Calu3 (cell line): ENCODE results near the gene RCBTB2. TPM values are rescaled to one million over a fixed set of nuclear protein-coding genes. Genes with fewer than 3 reads are reported as not detected.

ENCODE experiments used
- BruUV-seq: library from RNA; stranded (reverse); fragments of 400-500 nt; replicated peaks from 2 replicates; lab custom pipeline; 2021; lab: Mats Ljungman, UMichigan
- CTCF ChIA-PET: fragments of 300-600 bp; sonication (Branson Sonifier 250); formaldehyde crosslinking; loops from one replicate; lab custom pipeline; 2022; ENCODE audit warnings: antibody characterized with exemption; lab: Charles Lee
- DNase-seq: peaks from one replicate; pipeline ENCODE4 v3.0.0; 2022
- H3K27ac Mint-ChIP-seq: one replicate; pipeline ENCODE4 v1.8.0; 2022; ENCODE audit warnings: mixed read lengths; ENCODE audit not compliant: unreplicated experiment
- H3K27me3 Mint-ChIP-seq: one replicate; pipeline ENCODE4 v1.8.0; 2022; ENCODE audit warnings: mixed read lengths; ENCODE audit not compliant: unreplicated experiment
- H3K36me3 Mint-ChIP-seq: one replicate; pipeline ENCODE4 v1.8.0; 2022; ENCODE audit warnings: mild to moderate bottlenecking, moderate library complexity, mixed read lengths; ENCODE audit not compliant: insufficient read depth, unreplicated experiment
- H3K4me1 Mint-ChIP-seq: one replicate; pipeline ENCODE4 v1.8.0; 2022; ENCODE audit warnings: mild to moderate bottlenecking, low read depth, mixed read lengths; ENCODE audit not compliant: unreplicated experiment
- H3K4me3 Mint-ChIP-seq: one replicate; pipeline ENCODE4 v1.8.0; 2022; ENCODE audit warnings: mild to moderate bottlenecking, low read depth, moderate library complexity, mixed read lengths; ENCODE audit not compliant: unreplicated experiment
- H3K9me3 Mint-ChIP-seq: one replicate; pipeline ENCODE4 v1.8.0; 2022; ENCODE audit warnings: low read depth, mixed read lengths; ENCODE audit not compliant: unreplicated experiment
- CTCF ChIP-seq: fragments of 200-600 bp; IDR thresholded peaks from one replicate; pipeline ENCODE4 v1.8.0; 2022; ENCODE audit warnings: antibody characterized with exemption; ENCODE audit not compliant: unreplicated experiment
- intact Hi-C: fragments of 100-400 bp; cut with micrococcal nuclease; formaldehyde crosslinking; loops from one replicate; pipeline ENCODE4 v1.10.0; 2022; ENCODE audit not compliant: unreplicated experiment
- total RNA-seq: library from RNA; stranded (reverse); gene quantifications from 2 replicates; pipeline ENCODE4 v1.2.3, GENCODE V29; 2022

The RCBTB2 gene
- total RNA-seq, 1 experiment from 2014 or later: 3.7 TPM

GRCh38 chr13:48448285-48448958 is 84.5 kb downstream of the RCBTB2 start:
- peaks cover 4% of the 10 kb centered on the region for H3K9me3 Mint-ChIP-seq
- no peak overlapping the region for H3K27ac Mint-ChIP-seq
- H3K4me3 Mint-ChIP-seq: no peak overlapping the region
- TF ChIP-seq CTCF: no peak
- BruUV-seq: no TSS peak
- CTCF ChIA-PET: no interaction called here
- no peak for DNase-seq
- intact Hi-C loops: loop anchor here (5.0 kb wide), 1 partner anchor 36 kb away; the partner anchor contains the start of gene LPAR6
- peaks cover 10% of the 10 kb centered on the region for H3K4me1 Mint-ChIP-seq
- no peaks in the 10 kb centered on the region for H3K27me3 Mint-ChIP-seq
- no peaks in the 10 kb centered on the region for H3K36me3 Mint-ChIP-seq

GRCh38 chr13:48446464-48446863 is 86.4 kb downstream of the RCBTB2 start:
- H3K27me3 Mint-ChIP-seq: no peaks in the 10 kb centered on the region
- no peak for TF ChIP-seq CTCF
- BruUV-seq: no TSS peak
- no peak overlapping the region for H3K27ac Mint-ChIP-seq
- peaks cover 4% of the 10 kb centered on the region for H3K9me3 Mint-ChIP-seq
- no peak overlapping the region for H3K4me3 Mint-ChIP-seq
- intact Hi-C loops: loop anchor here (5.0 kb wide), 1 partner anchor 34 kb away; the partner anchor contains the start of gene LPAR6
- no peak for DNase-seq
- H3K4me1 Mint-ChIP-seq: peaks cover 10% of the 10 kb centered on the region
- CTCF ChIA-PET: no interaction called here
- no peaks in the 10 kb centered on the region for H3K36me3 Mint-ChIP-seq

GRCh38 chr13:48443442-48444208 is 89.3 kb downstream of the RCBTB2 start:
- TF ChIP-seq CTCF: no peak
- Mint-ChIP-seq H3K4me3 (no peak overlapping the region), H3K27ac (no peak overlapping the region), H3K27me3 (no peaks in the 10 kb centered on the region), H3K9me3 (no peaks in the 10 kb centered on the region), H3K4me1 (peaks cover 8% of the 10 kb centered on the region), H3K36me3 (no peaks in the 10 kb centered on the region)
- CTCF ChIA-PET: no interaction called here
- no TSS peak for BruUV-seq
- intact Hi-C loops: no loop called here
- DNase-seq: no peak

Other genes with a start within 250 kb of the RCBTB2 start
- gene RB1, start 229.3 kb downstream of the RCBTB2 start, total RNA-seq: 38.8 and 44.9 TPM in 2 replicates
- 16.4 TPM in 2 replicates for gene LPAR6, start 120.0 kb downstream of the RCBTB2 start, total RNA-seq
- gene CYSLTR2, start 120.8 kb upstream of the RCBTB2 start, total RNA-seq: not detected in 2 replicates